ENCODE data around the gene ADAT1.

The ADAT1 gene

DNA sequence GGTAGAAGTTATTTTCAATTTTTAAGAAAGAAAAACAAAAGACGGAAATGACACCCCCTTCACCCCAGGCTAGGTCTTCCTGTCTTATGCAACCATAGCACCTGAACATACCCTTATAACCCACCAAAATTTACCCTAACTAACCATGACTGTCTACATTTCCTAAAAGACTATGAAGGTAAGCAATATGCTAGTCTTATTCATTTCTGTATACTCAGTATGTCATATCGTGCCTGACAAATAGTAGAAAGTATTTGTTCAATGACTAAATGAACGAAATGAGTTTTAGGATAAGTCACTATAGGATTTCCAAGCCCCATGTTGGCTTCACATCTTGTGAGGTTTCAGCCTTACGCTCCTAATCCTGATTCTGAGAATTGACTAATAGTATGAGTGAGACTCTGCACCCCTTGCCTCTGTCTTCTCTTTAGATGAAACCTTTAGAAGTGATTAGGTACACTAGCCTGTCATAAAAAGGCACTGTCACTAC is 6.5 kb downstream of the ADAT1 start:
- TF ChIP-seq CTCF (IDR thresholded peaks at IDR 0.05): no peak
- Histone ChIP-seq H3K27me3 (ENCODE audit: control insufficient read depth, insufficient read depth, low read length) (no peaks in the 10 kb centered on the region), H3K79me2 (peaks cover 8% of the 10 kb centered on the region)

DNA sequence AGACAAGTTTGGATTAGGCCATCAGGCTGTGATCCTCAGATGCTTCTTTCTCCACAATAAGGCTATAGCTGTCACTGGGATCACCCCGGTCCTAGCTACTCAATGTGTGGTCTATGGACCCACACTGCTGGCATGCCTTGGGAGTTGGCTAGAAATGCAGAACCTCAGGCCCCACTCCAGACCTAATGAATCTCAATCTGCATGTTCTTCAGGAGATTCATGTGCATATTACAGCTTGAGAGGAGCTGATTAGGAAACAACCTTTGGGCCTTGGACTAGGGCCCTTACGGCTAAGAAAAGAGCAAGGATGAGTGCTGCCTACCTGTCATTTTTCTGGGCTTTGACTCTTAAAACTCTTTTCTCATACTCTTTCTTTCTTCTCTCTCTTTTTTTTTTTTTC is 7.5 kb downstream of the ADAT1 start:
- Histone ChIP-seq H3K4me2 (ENCODE audit: low read length) (no peak overlapping the region), H3K4me3 (ENCODE audit: low read depth, low read length) (no peak overlapping the region), H3K36me3 (ENCODE audit: control insufficient read depth, insufficient read depth, low read length) (no peaks in the 10 kb centered on the region), H3K27ac (no peak overlapping the region), H3K9ac (no peak overlapping the region), H3K27me3 (ENCODE audit: control insufficient read depth, insufficient read depth, low read length) (no peaks in the 10 kb centered on the region), H2AFZ (no peak overlapping the region), H3K4me1 (no peaks in the 10 kb centered on the region), H3K9me3 (ENCODE audit: control insufficient read depth, low read length) (no peaks in the 10 kb centered on the region), H3K79me2 (peaks cover 8% of the 10 kb centered on the region)
- TF ChIP-seq CTCF (IDR thresholded peaks at IDR 0.05): no peak

More for the DNA sequence above, 6.5 kb downstream of the ADAT1 start:
- Histone ChIP-seq H3K4me1 (peaks cover under 1% of the 10 kb centered on the region), H3K27ac (no peak overlapping the region), H3K9me3 (ENCODE audit: control insufficient read depth, low read length) (no peaks in the 10 kb centered on the region), H3K9ac (no peak overlapping the region), H3K36me3 (ENCODE audit: control insufficient read depth, insufficient read depth, low read length) (no peaks in the 10 kb centered on the region), H2AFZ (no peak overlapping the region), H3K4me3 (ENCODE audit: low read depth, low read length) (no peak overlapping the region), H3K4me2 (ENCODE audit: low read length) (no peak overlapping the region)

DNA sequence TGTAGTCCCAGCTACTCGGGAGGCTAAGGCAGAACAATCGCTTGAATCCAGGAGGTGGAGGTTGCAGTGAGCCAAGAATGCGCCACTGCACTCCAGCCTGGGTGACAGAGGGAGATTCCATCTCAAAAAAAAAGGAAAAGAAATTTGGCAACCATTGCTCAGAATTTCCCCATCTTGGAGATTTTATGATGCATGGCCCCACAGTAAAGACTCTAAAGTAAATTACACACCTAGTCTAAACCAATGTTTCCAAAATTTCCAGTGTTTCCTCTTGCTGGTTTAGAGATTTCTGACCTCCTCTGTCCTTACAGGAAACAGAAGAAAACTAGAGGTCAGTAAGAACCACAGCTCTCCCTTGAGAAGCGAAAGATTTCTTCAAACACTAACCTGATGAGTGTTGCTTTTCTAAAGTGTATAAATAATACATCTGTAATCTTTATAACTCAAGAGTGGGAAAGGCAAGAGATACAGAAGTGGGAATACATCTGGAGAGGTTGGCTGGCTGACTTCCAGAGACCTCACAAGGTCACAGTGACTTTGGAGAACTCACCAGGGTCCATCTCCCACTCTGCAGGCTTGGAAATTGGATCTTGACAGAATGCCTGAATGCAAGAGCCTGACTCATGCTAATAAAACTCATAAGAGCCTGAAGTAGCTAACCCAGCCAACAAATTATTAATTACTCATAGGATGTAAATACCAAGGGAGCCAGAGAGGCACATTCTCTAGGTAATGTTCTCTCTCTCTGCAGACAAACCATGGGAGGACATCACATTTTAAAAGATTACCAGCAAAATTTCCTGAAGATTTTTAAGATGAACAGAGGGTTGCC is 8.8 kb downstream of the ADAT1 start:
- H3K27me3 ChIP-seq (ENCODE audit: control insufficient read depth, insufficient read depth, low read length): no peaks in the 10 kb centered on the region
- no peak overlapping the region for H3K27ac ChIP-seq
- H3K9ac ChIP-seq: no peak overlapping the region
- no peak overlapping the region for H3K4me2 ChIP-seq (ENCODE audit: low read length)
- peaks cover 5% of the 10 kb centered on the region for H3K79me2 ChIP-seq
- H3K4me1 ChIP-seq: no peaks in the 10 kb centered on the region
- no peaks in the 10 kb centered on the region for H3K9me3 ChIP-seq (ENCODE audit: control insufficient read depth, low read length)
- no peak overlapping the region for H3K4me3 ChIP-seq (ENCODE audit: low read depth, low read length)
- no peak overlapping the region for H2AFZ ChIP-seq
- no peaks in the 10 kb centered on the region for H3K36me3 ChIP-seq (ENCODE audit: control insufficient read depth, insufficient read depth, low read length)
- no peak for TF ChIP-seq CTCF (IDR thresholded peaks at IDR 0.05)

DNA sequence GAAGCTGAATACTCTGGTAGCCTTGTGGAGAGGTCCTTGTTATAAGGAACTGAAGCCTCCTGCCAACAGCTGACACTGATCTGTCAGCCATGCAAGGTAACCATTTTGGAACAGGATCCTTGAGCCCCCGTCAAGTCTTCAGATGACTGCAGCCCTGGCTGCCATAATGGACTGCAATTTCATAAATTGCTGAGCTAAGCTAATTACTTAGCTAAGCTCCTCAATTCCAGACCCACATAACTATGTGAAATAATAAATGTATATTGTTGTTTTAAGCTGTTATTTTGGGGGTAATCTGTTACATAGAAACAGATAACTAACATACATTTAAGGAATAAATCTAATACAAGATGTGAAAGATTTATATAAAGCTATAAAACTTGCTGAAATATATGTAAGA is 16.6 kb downstream of the ADAT1 start:
- TF ChIP-seq CTCF (IDR thresholded peaks at IDR 0.05): no peak
- Histone ChIP-seq H2AFZ (no peak overlapping the region), H3K79me2 (no peaks in the 10 kb centered on the region), H3K9ac (no peak overlapping the region), H3K9me3 (ENCODE audit: control insufficient read depth, low read length) (no peaks in the 10 kb centered on the region), H3K36me3 (ENCODE audit: control insufficient read depth, insufficient read depth, low read length) (no peaks in the 10 kb centered on the region), H3K27me3 (ENCODE audit: control insufficient read depth, insufficient read depth, low read length) (no peaks in the 10 kb centered on the region), H3K4me2 (ENCODE audit: low read length) (no peak overlapping the region), H3K27ac (no peak overlapping the region), H3K4me1 (no peaks in the 10 kb centered on the region), H3K4me3 (ENCODE audit: low read depth, low read length) (no peak overlapping the region)

DNA sequence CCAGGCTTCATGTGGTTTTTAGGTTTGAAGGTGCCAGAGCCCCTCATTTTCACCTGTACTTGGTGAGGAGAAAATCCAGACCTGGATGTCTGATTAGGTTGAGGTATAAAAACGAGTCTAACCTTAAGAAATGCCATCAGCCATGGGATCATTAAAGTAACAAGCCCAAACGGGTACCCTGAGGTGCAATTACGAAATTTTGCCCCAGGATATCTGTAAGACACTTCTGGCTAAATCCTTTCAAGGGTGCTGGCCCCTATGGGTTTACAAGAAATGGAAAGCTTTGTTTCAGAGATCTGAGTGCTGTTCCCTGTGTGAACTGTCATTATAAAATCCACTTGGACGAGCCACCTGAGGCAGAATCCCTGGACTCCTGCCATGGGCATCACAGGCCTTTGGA is 19.8 kb downstream of the ADAT1 start:
- no peaks in the 10 kb centered on the region for H3K9me3 ChIP-seq (ENCODE audit: control insufficient read depth, low read length)
- no peak overlapping the region for H3K27ac ChIP-seq
- no peaks in the 10 kb centered on the region for H3K36me3 ChIP-seq (ENCODE audit: control insufficient read depth, insufficient read depth, low read length)
- no peaks in the 10 kb centered on the region for H3K79me2 ChIP-seq
- H3K4me2 ChIP-seq (ENCODE audit: low read length): no peak overlapping the region
- no peak for TF ChIP-seq CTCF (IDR thresholded peaks at IDR 0.05)
- no peak overlapping the region for H3K4me3 ChIP-seq (ENCODE audit: low read depth, low read length)
- no peak overlapping the region for H3K9ac ChIP-seq
- H3K4me1 ChIP-seq: no peaks in the 10 kb centered on the region
- H3K27me3 ChIP-seq (ENCODE audit: control insufficient read depth, insufficient read depth, low read length): no peaks in the 10 kb centered on the region
- H2AFZ ChIP-seq: no peak overlapping the region

Measured in parathyroid adenoma (tissue), 2 donors.